BJ (cell line): Measurements from ENCODE around the gene ATP1A3. TPM values are rescaled to one million over a fixed set of nuclear protein-coding genes. Genes with fewer than 3 reads are reported as not detected.
"Not testable (repeated sequence)": the region's sequence is repeated elsewhere in the genome, so short reads cannot be mapped to it uniquely, and the experiment has no call there.

Experiments used
- CTCF ChIA-PET: fragments of 350-600 bp; formaldehyde crosslinking; extraction: SDS; loops from one replicate; lab custom pipeline; 2021; ENCODE audit warnings: antibody characterized with exemption, inconsistent platforms; lab: Yijun Ruan, JAX
- POLR2A ChIA-PET: fragments of 300-600 bp; sonication (Branson Sonifier 250); formaldehyde crosslinking; extraction: SDS; loops from one replicate; lab custom pipeline; 2021; ENCODE audit warnings: antibody characterized with exemption; lab: Charles Lee
- DNase-seq: peaks from one replicate; pipeline ENCODE4 v3.0.0-alpha.2; 2011; ENCODE audit warnings: low read depth
- H3K27me3 ChIP-seq: 2 replicates; pipeline ENCODE4 v1.6.0; 2011; ENCODE audit warnings: low read length; ENCODE audit not compliant: control insufficient read depth, insufficient read depth
- H3K36me3 ChIP-seq: 2 replicates; pipeline ENCODE4 v1.5.1; 2011; ENCODE audit warnings: low read length; ENCODE audit not compliant: control insufficient read depth, insufficient read depth
- H3K4me3 ChIP-seq: 2 replicates; pipeline ENCODE4 v1.5.1; 2011; ENCODE audit warnings: low read depth, mild to moderate bottlenecking, control low read depth, low read length
- CTCF ChIP-seq: IDR thresholded peaks from 2 replicates; pipeline ENCODE4 v1.5.1; 2011; ENCODE audit warnings: low read depth, mild to moderate bottlenecking, control low read depth, inconsistent platforms, low read length, moderate library complexity; ENCODE audit not compliant: insufficient read depth
- polyA plus RNA-seq: library from polyadenylated mRNA; depleted of rRNA; stranded (reverse); fragments of >200 nt; gene quantifications from 2 replicates; pipeline ENCODE4 v1.2.3, GENCODE V29; 2011

ATP1A3 gene
- polyA plus RNA-seq, 1 experiment: 0.32 TPM

GRCh38 chr19:41995959-41996797 is 2.1 kb upstream of the ATP1A3 start:
- TF ChIP-seq CTCF: no peak

GRCh38 chr19:41994994-41995958 is 1.2 kb upstream of the ATP1A3 start:
- CTCF ChIA-PET: interaction anchor here (0.7 to 3.3 kb wide), 2 partner anchors 40 to 86 kb away, joined by 3 to 16 read pairs; no protein-coding TSS in a partner anchor
- DNase-seq: no peak

More at GRCh38 chr19:41995959-41996797, 2.1 kb upstream of the ATP1A3 start:
- no peak overlapping the region for H3K4me3 ChIP-seq
- ChIA-PET CTCF (interaction anchor here (0.7 to 4.3 kb wide), 9 partner anchors 11 to 86 kb away, joined by 3 to 33 read pairs (median 5); no protein-coding TSS in a partner anchor), POLR2A (no interaction called here)
- no peak for DNase-seq
- H3K27me3 ChIP-seq: peaks cover 37% of the 10 kb centered on the region
- H3K36me3 ChIP-seq: no peaks in the 10 kb centered on the region

GRCh38 chr19:41994521-41994971 is 516 bp upstream of the ATP1A3 start:
- DNase-seq: no peak
- POLR2A ChIA-PET: no interaction called here
- Histone ChIP-seq H3K27me3 (peaks cover 29% of the 10 kb centered on the region), H3K36me3 (no peaks in the 10 kb centered on the region), H3K4me3 (no peak overlapping the region)
- TF ChIP-seq CTCF: no peak
- CTCF ChIA-PET: interaction anchor here (3.3 kb wide), 1 partner anchor 40 kb away, joined by 16 read pairs; no protein-coding TSS in a partner anchor

More at GRCh38 chr19:41994994-41995958, 1.2 kb upstream of the ATP1A3 start:
- Histone ChIP-seq H3K4me3 (no peak overlapping the region), H3K36me3 (no peaks in the 10 kb centered on the region), H3K27me3 (peaks cover 33% of the 10 kb centered on the region)
- POLR2A ChIA-PET: no interaction called here
- TF ChIP-seq CTCF: no peak

- DNase-seq, POLR2A ChIA-PET, H3K4me3 ChIP-seq, H3K36me3 ChIP-seq: not testable (repeated sequence)
- CTCF ChIA-PET: interaction anchor here (1.2 kb wide), 1 partner anchor 43 kb away, joined by 3 read pairs; no protein-coding TSS in a partner anchor
- peaks cover 14% of the 10 kb centered on the region for H3K27me3 ChIP-seq
Observed at GRCh38 chr19:41991925-41992569, 2.0 kb downstream of the ATP1A3 start.

- ChIA-PET POLR2A (interaction anchor here (0.6 kb wide), 1 partner anchor 169 kb away, joined by 6 read pairs; no protein-coding TSS in a partner anchor), CTCF (interaction anchor here (1.2 kb wide), 1 partner anchor 44 kb away, joined by 3 read pairs; no protein-coding TSS in a partner anchor)
- Histone ChIP-seq H3K36me3 (no peaks in the 10 kb centered on the region), H3K4me3 (no peak overlapping the region), H3K27me3 (peaks cover 12% of the 10 kb centered on the region)
- no peak for TF ChIP-seq CTCF
- DNase-seq: no peak
Observed at GRCh38 chr19:41991025-41991424, 3.0 kb downstream of the ATP1A3 start.
